T-cell (primary cell): ENCODE measurements around the gene IRF2BP2. TPM values are rescaled to one million over a fixed set of nuclear protein-coding genes. Genes with fewer than 3 reads are reported as not detected.

ENCODE experiments used
- ATAC-seq, 4 experiments: fragments of 200-7000 bp in 3 of 4; fragments of 150-1000 bp in 1 of 4; cut with Tn5 transposase; replicated peaks in 1 of 4; 1 replicate in 3 of 4; 2 replicates in 1 of 4; pipeline ENCODE4 v1.10.0; 2021; ENCODE audit warnings: moderate library complexity in 3 of 4, mild to moderate bottlenecking in 2 of 4, moderate number of reproducible peaks in 1 of 4
- CTCF ChIA-PET, 2 donors: fragments of 300-600 bp; sonication (Branson Sonifier 250); formaldehyde crosslinking; loops; one replicate each; lab custom pipeline; 2022; ENCODE audit warnings: antibody characterized with exemption in 2 of 2; lab: Charles Lee
- POLR2A ChIA-PET, 2 donors: fragments of 300-600 bp; sonication (Branson Sonifier 250); formaldehyde crosslinking; loops; one replicate each; lab custom pipeline; 2022; ENCODE audit warnings: antibody characterized with exemption in 2 of 2; lab: Charles Lee
- DNase-seq, 35 experiments: peaks; one replicate each; pipeline versions ENCODE4 v3.0.0 to v3.0.0-alpha.2; 2013 to 2023
- H3K27ac ChIP-seq: one replicate; pipeline ENCODE4 v1.5.1; 2013; ENCODE audit warnings: low read length
- H3K27me3 ChIP-seq, 2 experiments: replicated peaks in 1 of 2; 1 replicate in 1 of 2; 2 replicates in 1 of 2; pipeline versions ENCODE4 v1.6.1 to v1.7.0; 2013; ENCODE audit warnings: low read length in 1 of 2, mixed read lengths in 1 of 2; ENCODE audit not compliant: control insufficient read depth in 2 of 2, insufficient read depth in 2 of 2; ENCODE audit errors: extremely low read depth in 1 of 2
- H3K36me3 ChIP-seq, 2 donors: 1 replicate in 1 of 2; 2 replicates in 1 of 2; pipeline versions ENCODE4 v1.6.1 to v1.7.0; 2013; ENCODE audit warnings: low read length in 1 of 2; ENCODE audit not compliant: control insufficient read depth in 2 of 2, insufficient read depth in 1 of 2; ENCODE audit errors: extremely low read depth in 1 of 2
- H3K4me1 ChIP-seq, 2 experiments: 1 replicate in 1 of 2; 2 replicates in 1 of 2; pipeline versions ENCODE4 v1.6.1 to v1.7.0; 2013; ENCODE audit warnings: low read length in 2 of 2, mixed read lengths in 1 of 2; ENCODE audit not compliant: insufficient read depth in 2 of 2, control insufficient read depth in 1 of 2; ENCODE audit errors: extremely low read depth in 1 of 2
- H3K4me3 ChIP-seq, 2 donors: 1 replicate in 1 of 2; 2 replicates in 1 of 2; pipeline versions ENCODE4 v1.5.1 to v1.7.0; 2013; ENCODE audit warnings: mild to moderate bottlenecking in 2 of 2, low read length in 1 of 2, moderate library complexity in 1 of 2; ENCODE audit not compliant: control insufficient read depth in 1 of 2; ENCODE audit errors: extremely low read depth in 1 of 2
- H3K9me3 ChIP-seq: 2 replicates; pipeline ENCODE4 v1.7.0; 2013
- H3K27ac Mint-ChIP-seq, 2 donors: one replicate each; pipeline ENCODE4 v1.8.0; 2020 to 2021; ENCODE audit warnings: mild to moderate bottlenecking in 2 of 2, mixed read lengths in 2 of 2
- H3K27me3 Mint-ChIP-seq, 2 donors: one replicate each; pipeline ENCODE4 v1.8.0; 2021 to 2022; ENCODE audit warnings: mixed read lengths in 2 of 2
- H3K36me3 Mint-ChIP-seq: one replicate; pipeline ENCODE4 v1.8.0; 2021; ENCODE audit warnings: mixed read lengths
- H3K4me1 Mint-ChIP-seq, 3 donors: one replicate each; pipeline ENCODE4 v1.8.0; 2020 to 2022; ENCODE audit warnings: mixed read lengths in 3 of 3, mild to moderate bottlenecking in 1 of 3
- H3K4me3 Mint-ChIP-seq, 3 donors: one replicate each; pipeline ENCODE4 v1.8.0; 2020 to 2022; ENCODE audit warnings: mild to moderate bottlenecking in 3 of 3, mixed read lengths in 3 of 3, moderate library complexity in 3 of 3
- H3K9me3 Mint-ChIP-seq, 3 donors: one replicate each; pipeline ENCODE4 v1.8.0; 2020 to 2022; ENCODE audit warnings: mixed read lengths in 3 of 3
- WGBS: methylation state at CpG from one replicate; pipeline ENCODE4 v1.1.5; 2013; ENCODE audit warnings: missing lambda C conversion rate; ENCODE audit not compliant: insufficient coverage; 5-methylcytosine and 5-hydroxymethylcytosine counted together
- total RNA-seq, 35 experiments: library from RNA in 6 of 35; stranded (reverse) in 6 of 35; fragments of 120-200 nt in 1 of 35; gene quantifications; one replicate each; pipeline versions ENCODE4 v1.2.1 to v1.2.4 and lab custom pipeline; 2013 to 2026

The IRF2BP2 gene
- total RNA-seq, 5 donors from 2014 or later (not counting 1 experiment from before 2014, with no cell fraction given): 141 to 406 (median 163) TPM

- ChIA-PET POLR2A (no interaction called here), CTCF (no interaction called here)
- 100% methylated on average over 1 of the region's 8 CpGs for WGBS
- Mint-ChIP-seq H3K27me3 (peaks cover 0 to 2% of the 10 kb centered on the region in 2 donors), H3K4me1 (no peaks in the 10 kb centered on the region), H3K27ac (no peak overlapping the region), H3K4me3 (no peak overlapping the region), H3K36me3 (no peaks in the 10 kb centered on the region), H3K9me3 (no peaks in the 10 kb centered on the region)
- peaks cover 0 to 6% of the 10 kb centered on the region in 2 experiments for H3K27me3 ChIP-seq
- H3K4me1 ChIP-seq: peaks cover 0 to under 1% of the 10 kb centered on the region in 2 experiments
- no peaks in the 10 kb centered on the region for H3K9me3 ChIP-seq
- ATAC-seq (no peak), DNase-seq (no peak)
- H3K4me3 ChIP-seq: no peak overlapping the region
- no peaks in the 10 kb centered on the region for H3K36me3 ChIP-seq
- no peak overlapping the region for H3K27ac ChIP-seq
Measured at GRCh38 chr1:234578735-234579134, 31.2 kb downstream of the IRF2BP2 start.

GRCh38 chr1:234578087-234578486, 31.9 kb downstream of the IRF2BP2 start:
- H3K4me3 ChIP-seq: no peak overlapping the region
- no peak for ATAC-seq
- POLR2A ChIA-PET: interaction anchor here in 1 of 2 donors (0.8 kb wide), 1 partner anchor 265 kb away, joined by 3 read pairs; no protein-coding TSS in a partner anchor
- H3K9me3 Mint-ChIP-seq: no peaks in the 10 kb centered on the region
- WGBS: 53% methylated on average over 2 of the region's 2 CpGs
- no peaks in the 10 kb centered on the region for H3K9me3 ChIP-seq
- H3K27me3 ChIP-seq: peaks cover 0 to 6% of the 10 kb centered on the region in 2 experiments
- no peak overlapping the region for H3K27ac Mint-ChIP-seq
- H3K36me3 ChIP-seq: no peaks in the 10 kb centered on the region
- peaks cover 0 to 2% of the 10 kb centered on the region in 2 experiments for H3K4me1 ChIP-seq
- DNase-seq: no peak
- H3K36me3 Mint-ChIP-seq: no peaks in the 10 kb centered on the region
- no peak overlapping the region for H3K27ac ChIP-seq
- CTCF ChIA-PET: interaction anchor here in 1 of 2 donors (0.7 kb wide), 1 partner anchor 507 kb away, joined by 3 read pairs; no protein-coding TSS in a partner anchor
- H3K27me3 Mint-ChIP-seq: peaks cover 0 to 2% of the 10 kb centered on the region in 2 donors
- no peak overlapping the region for H3K4me3 Mint-ChIP-seq
- no peaks in the 10 kb centered on the region for H3K4me1 Mint-ChIP-seq

GRCh38 chr1:234573711-234574299, 36.2 kb downstream of the IRF2BP2 start:
- Histone ChIP-seq H3K4me1 (peaks cover 0 to 2% of the 10 kb centered on the region in 2 experiments), H3K27ac (no peak overlapping the region), H3K27me3 (peaks cover 0 to 6% of the 10 kb centered on the region in 2 experiments), H3K4me3 (no peak overlapping the region), H3K36me3 (no peaks in the 10 kb centered on the region), H3K9me3 (no peaks in the 10 kb centered on the region)
- ChIA-PET POLR2A (no interaction called here), CTCF (no interaction called here)
- no peak overlapping the region for H3K4me3 Mint-ChIP-seq
- 33% methylated on average over 1 of the region's 2 CpGs for WGBS
- no peaks in the 10 kb centered on the region for H3K36me3 Mint-ChIP-seq
- DNase-seq: peak in 1 of 35 experiments; percentile 9
- peaks cover 0 to 2% of the 10 kb centered on the region in 2 donors for H3K27me3 Mint-ChIP-seq
- no peaks in the 10 kb centered on the region for H3K9me3 Mint-ChIP-seq
- H3K27ac Mint-ChIP-seq: no peak overlapping the region
- no peaks in the 10 kb centered on the region for H3K4me1 Mint-ChIP-seq
- peak in 2 of 4 experiments; percentile 9 to 42 for ATAC-seq

- H3K9me3 ChIP-seq: no peaks in the 10 kb centered on the region
- Mint-ChIP-seq H3K4me1 (no peaks in the 10 kb centered on the region), H3K36me3 (no peaks in the 10 kb centered on the region), H3K27ac (no peak overlapping the region), H3K9me3 (no peaks in the 10 kb centered on the region), H3K4me3 (no peak overlapping the region), H3K27me3 (no peaks in the 10 kb centered on the region)
- no peak for ATAC-seq
- H3K36me3 ChIP-seq: no peaks in the 10 kb centered on the region
- DNase-seq: no peak
- WGBS: 58% methylated on average over 2 of the region's 7 CpGs
- ChIA-PET CTCF (no interaction called here), POLR2A (no interaction called here)
- peaks cover 0 to 2% of the 10 kb centered on the region in 2 experiments for H3K4me1 ChIP-seq
- no peak overlapping the region for H3K27ac ChIP-seq
- H3K27me3 ChIP-seq: peaks cover 0 to 2% of the 10 kb centered on the region in 2 experiments
- no peak overlapping the region for H3K4me3 ChIP-seq
Measured at GRCh38 chr1:234572966-234573365, 37.0 kb downstream of the IRF2BP2 start.

GRCh38 chr1:234571702-234572101, 38.3 kb downstream of the IRF2BP2 start:
- ChIA-PET POLR2A (no interaction called here), CTCF (no interaction called here)
- no peaks in the 10 kb centered on the region for H3K4me1 Mint-ChIP-seq
- Histone ChIP-seq H3K4me1 (peaks cover 0 to 2% of the 10 kb centered on the region in 2 experiments), H3K4me3 (no peak overlapping the region), H3K9me3 (no peaks in the 10 kb centered on the region), H3K27me3 (peaks cover 0 to 2% of the 10 kb centered on the region in 2 experiments), H3K27ac (no peak overlapping the region), H3K36me3 (no peaks in the 10 kb centered on the region)
- no CpG with 5 or more reads among the region's 2 CpGs for WGBS
- no peak overlapping the region for H3K4me3 Mint-ChIP-seq
- no peak for DNase-seq
- no peaks in the 10 kb centered on the region for H3K36me3 Mint-ChIP-seq
- no peaks in the 10 kb centered on the region for H3K9me3 Mint-ChIP-seq
- H3K27ac Mint-ChIP-seq: no peak overlapping the region
- no peaks in the 10 kb centered on the region for H3K27me3 Mint-ChIP-seq
- no peak for ATAC-seq

GRCh38 chr1:234570329-234571120, 39.5 kb downstream of the IRF2BP2 start:
- no peak for ATAC-seq
- H3K36me3 Mint-ChIP-seq: no peaks in the 10 kb centered on the region
- POLR2A ChIA-PET: no interaction called here

More at GRCh38 chr1:234570329-234571120, 39.5 kb downstream of the IRF2BP2 start:
- no peak overlapping the region for H3K4me3 ChIP-seq
- peaks cover 0 to 2% of the 10 kb centered on the region in 2 experiments for H3K4me1 ChIP-seq
- H3K27me3 Mint-ChIP-seq: no peaks in the 10 kb centered on the region
- WGBS: 73% methylated on average over 4 of the region's 6 CpGs
- DNase-seq: no peak
- CTCF ChIA-PET: no interaction called here
- H3K4me1 Mint-ChIP-seq: no peaks in the 10 kb centered on the region
- no peaks in the 10 kb centered on the region for H3K9me3 ChIP-seq
- H3K27me3 ChIP-seq: no peaks in the 10 kb centered on the region
- no peaks in the 10 kb centered on the region for H3K36me3 ChIP-seq
- no peaks in the 10 kb centered on the region for H3K9me3 Mint-ChIP-seq
- no peak overlapping the region for H3K27ac ChIP-seq
- no peak overlapping the region for H3K27ac Mint-ChIP-seq
- no peak overlapping the region for H3K4me3 Mint-ChIP-seq
